IMR-90 (cell line): ENCODE measurements around the gene TAPT1. TPM values are rescaled to one million over a fixed set of nuclear protein-coding genes. Genes with fewer than 3 reads are reported as not detected.
A peak's percentile ranks its signal among the peaks of the same experiment; 100 is the strongest.

ENCODE experiments used
- ATAC-seq: fragments of 200-7000 bp; cut with Tn5 transposase; 2 replicates; pipeline ENCODE4 v1.9.1; 2020; ENCODE audit warnings: low read depth, mild to moderate bottlenecking, moderate library complexity
- BruUV-seq: library from RNA; stranded (reverse); fragments of 400-500 nt; replicated peaks from 2 replicates; lab custom pipeline; 2021; lab: Mats Ljungman, UMichigan
- CTCF ChIA-PET: fragments of 300-600 bp; formaldehyde crosslinking; extraction: SDS; loops from one replicate; lab custom pipeline; 2021; ENCODE audit warnings: antibody characterized with exemption; lab: Yijun Ruan, JAX
- POLR2A ChIA-PET: fragments of 300-600 bp; sonication (Branson Sonifier 250); formaldehyde crosslinking; loops from one replicate; lab custom pipeline; 2022; ENCODE audit warnings: antibody characterized with exemption; ENCODE audit not compliant: unreplicated experiment; lab: Charles Lee
- DNase-seq: peaks from one replicate; pipeline ENCODE4 v3.0.0; 2013
- H2AFZ ChIP-seq: replicated peaks from 2 replicates; pipeline ENCODE3; 2013; ENCODE audit warnings: low read length, mild to moderate bottlenecking; ENCODE audit not compliant: poor library complexity
- H2AK5ac ChIP-seq: 2 replicates; pipeline ENCODE4 v1.6.1; 2013; ENCODE audit warnings: low read depth, low read length, inconsistent platforms
- H2AK9ac ChIP-seq: replicated peaks from 2 replicates; pipeline ENCODE3; 2013; ENCODE audit warnings: mild to moderate bottlenecking, low read depth, low read length, moderate library complexity; ENCODE audit not compliant: poor library complexity
- H2BK120ac ChIP-seq: 2 replicates; pipeline ENCODE4 v1.6.1; 2013; ENCODE audit warnings: low read depth, low read length, inconsistent platforms
- H2BK15ac ChIP-seq: 3 replicates; pipeline ENCODE4 v1.6.1; 2013; ENCODE audit warnings: low read depth, low read length, inconsistent platforms
- H2BK20ac ChIP-seq: 2 replicates; pipeline ENCODE4 v1.6.1; 2013; ENCODE audit warnings: low read depth, mild to moderate bottlenecking, inconsistent platforms, low read length, moderate library complexity
- H2BK5ac ChIP-seq: 2 replicates; pipeline ENCODE4 v1.6.1; 2013; ENCODE audit warnings: mild to moderate bottlenecking, low read depth, low read length, inconsistent platforms; ENCODE audit not compliant: poor library complexity, severe bottlenecking
- H3K14ac ChIP-seq: replicated peaks from 2 replicates; pipeline ENCODE4 v1.6.1; 2013; ENCODE audit warnings: low read depth, low read length, inconsistent platforms
- H3K18ac ChIP-seq: 2 replicates; pipeline ENCODE4 v1.6.1; 2013; ENCODE audit warnings: low read depth, low read length, control low read depth
- H3K23ac ChIP-seq: 2 replicates; pipeline ENCODE4 v1.6.1; 2013; ENCODE audit warnings: low read depth, low read length, inconsistent platforms
- H3K27ac ChIP-seq: 2 replicates; pipeline ENCODE4 v1.5.1; 2013; ENCODE audit warnings: mild to moderate bottlenecking, control low read depth, low read length; ENCODE audit not compliant: insufficient read depth
- H3K27me3 ChIP-seq: 2 replicates; pipeline ENCODE4 v1.6.1; 2013; ENCODE audit warnings: low read length; ENCODE audit not compliant: control insufficient read depth, insufficient read depth
- H3K36me3 ChIP-seq: 2 replicates; pipeline ENCODE4 v1.6.1; 2013; ENCODE audit warnings: low read length, mixed read lengths; ENCODE audit not compliant: control insufficient read depth, insufficient read depth
- H3K4ac ChIP-seq: 2 replicates; pipeline ENCODE4 v1.6.1; 2013; ENCODE audit warnings: low read depth, low read length, inconsistent platforms
- H3K4me1 ChIP-seq: 2 replicates; pipeline ENCODE4 v1.6.1; 2013; ENCODE audit warnings: low read length, mixed read lengths; ENCODE audit not compliant: control insufficient read depth, insufficient read depth
- H3K4me2 ChIP-seq: 2 replicates; pipeline ENCODE4 v1.6.1; 2013; ENCODE audit warnings: low read depth, mild to moderate bottlenecking, control low read depth, low read length, moderate library complexity
- H3K4me3 ChIP-seq: 2 replicates; pipeline ENCODE4 v1.5.1; 2013; ENCODE audit warnings: low read depth, mild to moderate bottlenecking, control low read depth, low read length, moderate library complexity; ENCODE audit not compliant: insufficient read depth
- H3K56ac ChIP-seq: 2 replicates; pipeline ENCODE4 v1.6.1; 2013; ENCODE audit warnings: low read length, inconsistent platforms; ENCODE audit not compliant: insufficient read depth; ENCODE audit errors: extremely low read depth
- H3K79me1 ChIP-seq, 2 experiments: 2 replicates each; pipeline ENCODE4 v1.6.1; 2013; ENCODE audit warnings: low read length in 2 of 2, inconsistent platforms in 1 of 2, low read depth in 1 of 2
- H3K9ac ChIP-seq: 2 replicates; pipeline ENCODE4 v1.6.1; 2013; ENCODE audit warnings: low read depth, low read length, control low read depth
- H3K9me1 ChIP-seq: 2 replicates; pipeline ENCODE4 v1.6.1; 2013; ENCODE audit warnings: low read length, inconsistent platforms; ENCODE audit not compliant: insufficient read depth
- H3K9me3 ChIP-seq: 2 replicates; pipeline ENCODE4 v1.6.1; 2013; ENCODE audit warnings: low read length; ENCODE audit not compliant: control insufficient read depth, insufficient read depth
- H4K20me1 ChIP-seq: 2 replicates; pipeline ENCODE4 v1.6.1; 2013; ENCODE audit warnings: low read length, inconsistent platforms; ENCODE audit not compliant: insufficient read depth
- H4K5ac ChIP-seq: 2 replicates; pipeline ENCODE4 v1.6.1; 2013; ENCODE audit warnings: mild to moderate bottlenecking, low read depth, low read length, control low read depth
- H4K8ac ChIP-seq, 2 experiments: 2 replicates each; pipeline ENCODE4 v1.6.1; 2013; ENCODE audit warnings: low read depth in 2 of 2, low read length in 2 of 2, control low read depth in 1 of 2, inconsistent platforms in 1 of 2
- H4K91ac ChIP-seq: 2 replicates; pipeline ENCODE4 v1.6.1; 2013; ENCODE audit warnings: low read depth, low read length, inconsistent platforms; ENCODE audit not compliant: insufficient read depth
- BHLHE40 ChIP-seq: fragments of 150-350 bp; IDR thresholded peaks from 2 replicates; pipeline ENCODE4 v1.6.1; 2016; ENCODE audit warnings: mild to moderate bottlenecking, low read depth, low read length
- CEBPB ChIP-seq: IDR thresholded peaks from 2 replicates; pipeline ENCODE4 v1.6.1; 2012; ENCODE audit warnings: low read depth, low read length, improper control_type of control experiment
- CHD1 ChIP-seq: IDR thresholded peaks from 2 replicates; pipeline ENCODE4 v1.6.1; 2012; ENCODE audit warnings: low read depth, low read length, improper control_type of control experiment
- CTCF ChIP-seq: conservative IDR thresholded peaks from 2 replicates; pipeline ENCODE4 v1.5.1; 2012; ENCODE audit warnings: mild to moderate bottlenecking, low read depth, low read length, improper control_type of control experiment
- RCOR1 ChIP-seq: IDR thresholded peaks from 2 replicates; pipeline ENCODE4 v1.6.1; 2012; ENCODE audit warnings: mild to moderate bottlenecking, low read length, improper control_type of control experiment; ENCODE audit not compliant: insufficient replicate concordance
- whole genome bisulfite sequencing, 2 experiments: methylation state at CpG; one replicate each; pipeline versions ENCODE4 v1.1.5 to v1.1.7; 2013; ENCODE audit warnings: missing lambda C conversion rate in 2 of 2; ENCODE audit not compliant: insufficient read length in 1 of 2; ENCODE audit errors: extremely low coverage in 2 of 2; 5-methylcytosine and 5-hydroxymethylcytosine counted together
- dilution Hi-C: fragments of 300-500 bp; cut with HindIII; formaldehyde crosslinking; loops from one replicate; pipeline ENCODE4 v1.14.3; 2018; ENCODE audit warnings: low sequenced_read_pairs; ENCODE audit not compliant: unreplicated experiment
- in situ Hi-C: fragments of 300-500 bp; cut with MboI; formaldehyde crosslinking; loops from 3 replicates; pipeline ENCODE4 v1.14.3; 2019; ENCODE audit warnings: low sequenced_read_pairs, inconsistent platforms, mixed read lengths
- intact Hi-C: fragments of 100-400 bp; cut with micrococcal nuclease; formaldehyde crosslinking; loops from 2 replicates; pipeline ENCODE4 v1.10.0; 2022
- polyA plus RNA-seq, 3 experiments: library from polyadenylated mRNA; depleted of rRNA; stranded (reverse); fragments of >200 nt; gene quantifications; 2 replicates each; pipeline ENCODE4 v1.2.3, GENCODE V29; 2012; ENCODE audit warnings: low replicate concordance in 1 of 3
- total RNA-seq: library from RNA; depleted of rRNA; stranded (reverse); fragments of >200 nt; gene quantifications from 2 replicates; pipeline ENCODE4 v1.2.3, GENCODE V29; 2012

Gene TAPT1
- total and polyA plus RNA-seq, 2 of the 4 experiments (the other 2 are of a cell fraction) = 5.6 to 12.2 TPM

- no peak for TF ChIP-seq CHD1
These were observed 8.8 kb downstream of the TAPT1 start (continued) for GRCh38 chr4:16217300-16218051.

DNA sequence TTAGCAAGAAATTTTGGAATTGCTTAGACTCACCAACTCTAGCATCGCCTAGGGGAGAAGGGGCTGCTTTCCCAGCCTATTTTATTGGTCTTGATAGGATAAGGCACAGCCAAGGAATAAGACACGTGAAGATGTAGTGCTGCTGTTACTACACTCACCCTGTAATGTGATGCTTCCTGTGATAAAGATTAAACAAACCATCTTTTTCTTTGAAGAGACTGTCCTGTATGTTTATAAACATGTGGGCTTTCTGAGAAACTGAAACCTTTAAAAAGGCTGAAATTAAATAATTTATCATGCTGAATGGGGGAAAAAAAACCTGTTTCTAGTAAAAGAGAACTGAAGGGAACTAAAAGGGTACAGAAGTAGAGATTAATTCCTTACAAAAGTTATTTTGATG, 13.2 kb downstream of the TAPT1 start:
- Histone ChIP-seq H3K9me3 (no peaks in the 10 kb centered on the region), H3K79me1 (peaks cover 13 to 14% of the 10 kb centered on the region in 2 experiments; a peak in 2 of 4 replicates), H2BK120ac (no peak overlapping the region), H3K4ac (no peak overlapping the region), H3K56ac (no peak overlapping the region), H2AFZ (no peak overlapping the region), H3K27ac (no peak overlapping the region), H3K4me1 (peaks cover 3% of the 10 kb centered on the region; the same call in 1 of the 2 replicates), H2AK9ac (no peak overlapping the region), H3K4me2 (peak overlapping the region; percentile 37; the same call in 1 of the 2 replicates), H3K27me3 (peaks cover 2% of the 10 kb centered on the region; the same call in 1 of the 2 replicates), H3K9ac (no peak overlapping the region), H2BK20ac (no peak overlapping the region), H3K9me1 (no peaks in the 10 kb centered on the region), H3K23ac (no peak overlapping the region), H2BK5ac (no peak overlapping the region), H4K91ac (no peak overlapping the region), H3K4me3 (no peak overlapping the region), H4K8ac (no peak overlapping the region), H2AK5ac (no peak overlapping the region), H2BK15ac (no peak overlapping the region), H4K5ac (no peak overlapping the region), H3K18ac (no peak overlapping the region), H3K14ac (no peak overlapping the region), H4K20me1 (peaks cover 10% of the 10 kb centered on the region), H3K36me3 (no peaks in the 10 kb centered on the region)
- intact Hi-C loops = no loop called here
- peak; percentile 74 for DNase-seq
- ChIA-PET CTCF (no interaction called here), POLR2A (no interaction called here)
- ATAC-seq = peak; percentile 96
- dilution Hi-C loops = no loop called here
- no TSS peak for BruUV-seq
- WGBS, 2 experiments = no CpG with 5 or more reads among the region's 2 CpGs
- TF ChIP-seq CEBPB (peak; percentile 28; the same call in 1 of the 2 replicates), CTCF (no peak), RCOR1 (no peak), BHLHE40 (peak; percentile 76; the same call in 1 of the 2 replicates)
- in situ Hi-C loops = loop anchor here (25.0 kb wide), 1 partner anchor 726 kb away; no protein-coding TSS in a partner anchor
